ENCODE data around the gene OTUD5. TPM values are rescaled to one million over a fixed set of nuclear protein-coding genes. Genes with fewer than 3 reads are reported as not detected.
A peak's percentile ranks its signal among the peaks of the same experiment; 100 is the strongest.

OTUD5 gene
- polyA plus RNA-seq, 3 donors, result 8.4 to 75.0 (median 12.4) TPM

DNA sequence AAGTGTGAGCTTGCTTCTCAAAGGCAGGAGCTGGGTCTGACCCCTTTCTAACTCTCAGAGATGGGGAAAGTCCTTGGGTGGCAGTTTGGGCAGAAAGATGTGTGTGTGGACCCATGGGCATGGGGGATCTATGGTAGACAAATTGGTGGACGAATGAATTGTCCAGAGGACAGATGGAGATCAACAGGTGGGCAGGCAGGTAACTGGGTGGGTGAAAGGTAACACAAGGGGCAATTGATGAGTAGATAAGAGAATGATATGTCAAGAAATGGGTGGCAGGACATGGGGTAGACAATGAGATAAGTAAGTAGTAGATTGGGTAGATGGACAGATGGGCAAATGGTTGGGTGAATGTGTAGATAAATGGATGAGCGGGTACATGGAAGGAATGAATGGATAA, 17.2 kb upstream of the OTUD5 start:
- Mint-ChIP-seq H3K27ac (peak overlapping the region in 1 of 7 donors; percentile 48), H3K4me3 (no peak overlapping the region), H3K9me3 (no peaks in the 10 kb centered on the region), H3K4me1 (peaks cover 9% of the 10 kb centered on the region), H3K27me3 (ENCODE audit: low read depth in 3 of 3) (peaks cover 2 to 19% (median 11%) of the 10 kb centered on the region in 3 donors), H3K36me3 (peaks cover 40 to 45% of the 10 kb centered on the region in 2 donors)
- H3K79me2 ChIP-seq (ENCODE audit: insufficient read depth, low read length), result no peaks in the 10 kb centered on the region
- no peak overlapping the region for H3K9ac ChIP-seq (ENCODE audit: insufficient read depth, low read length, poor library complexity, severe bottlenecking)
- intact Hi-C loops (cut with micrococcal nuclease), result no loop called here
- H2AFZ ChIP-seq (ENCODE audit: insufficient read depth, low read depth, low read length, poor library complexity, severe bottlenecking), result no peak overlapping the region
- no peak overlapping the region for H3K4me3 ChIP-seq (replicated peaks in 1 of 3; ENCODE audit: low read depth in 2 of 3, low read length in 3 of 3)
- peaks cover 10 to 11% of the 10 kb centered on the region in 2 donors for H3K4me1 ChIP-seq (ENCODE audit: control insufficient read depth in 1 of 2, insufficient read depth in 2 of 2, low read length in 2 of 2)
- 50% methylated on average over 2 of the region's 2 CpGs for WGBS (ENCODE audit: insufficient coverage)
- H3K27ac ChIP-seq (ENCODE audit: low read depth in 1 of 2, low read length in 2 of 2), result no peak overlapping the region
- H3K27me3 ChIP-seq (ENCODE audit: control insufficient read depth in 2 of 2, insufficient read depth in 2 of 2, low read length in 2 of 2), result peaks cover 0 to 8% of the 10 kb centered on the region in 2 donors
- H3K4me2 ChIP-seq (replicated peaks; ENCODE audit: extremely low read depth, low read length, poor library complexity, severe bottlenecking), result no peak overlapping the region
- H3K9me3 ChIP-seq (replicated peaks in 1 of 2; ENCODE audit: control insufficient read depth in 1 of 2, insufficient read depth in 1 of 2, low read length in 2 of 2), result no peaks in the 10 kb centered on the region
- H4K20me1 ChIP-seq (ENCODE audit: insufficient read depth, low read length), result peaks cover 5% of the 10 kb centered on the region
- peaks cover 46 to 50% of the 10 kb centered on the region in 2 donors for H3K36me3 ChIP-seq (replicated peaks in 1 of 2; ENCODE audit: control insufficient read depth in 1 of 2, insufficient read depth in 2 of 2, low read length in 2 of 2)
- DNase-seq, result no peak
- TF ChIP-seq, protein P1, sequence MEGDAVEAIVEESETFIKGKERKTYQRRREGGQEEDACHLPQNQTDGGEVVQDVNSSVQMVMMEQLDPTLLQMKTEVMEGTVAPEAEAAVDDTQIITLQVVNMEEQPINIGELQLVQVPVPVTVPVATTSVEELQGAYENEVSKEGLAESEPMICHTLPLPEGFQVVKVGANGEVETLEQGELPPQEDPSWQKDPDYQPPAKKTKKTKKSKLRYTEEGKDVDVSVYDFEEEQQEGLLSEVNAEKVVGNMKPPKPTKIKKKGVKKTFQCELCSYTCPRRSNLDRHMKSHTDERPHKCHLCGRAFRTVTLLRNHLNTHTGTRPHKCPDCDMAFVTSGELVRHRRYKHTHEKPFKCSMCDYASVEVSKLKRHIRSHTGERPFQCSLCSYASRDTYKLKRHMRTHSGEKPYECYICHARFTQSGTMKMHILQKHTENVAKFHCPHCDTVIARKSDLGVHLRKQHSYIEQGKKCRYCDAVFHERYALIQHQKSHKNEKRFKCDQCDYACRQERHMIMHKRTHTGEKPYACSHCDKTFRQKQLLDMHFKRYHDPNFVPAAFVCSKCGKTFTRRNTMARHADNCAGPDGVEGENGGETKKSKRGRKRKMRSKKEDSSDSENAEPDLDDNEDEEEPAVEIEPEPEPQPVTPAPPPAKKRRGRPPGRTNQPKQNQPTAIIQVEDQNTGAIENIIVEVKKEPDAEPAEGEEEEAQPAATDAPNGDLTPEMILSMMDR (IDR thresholded peaks at IDR 0.05), result no peak

DNA sequence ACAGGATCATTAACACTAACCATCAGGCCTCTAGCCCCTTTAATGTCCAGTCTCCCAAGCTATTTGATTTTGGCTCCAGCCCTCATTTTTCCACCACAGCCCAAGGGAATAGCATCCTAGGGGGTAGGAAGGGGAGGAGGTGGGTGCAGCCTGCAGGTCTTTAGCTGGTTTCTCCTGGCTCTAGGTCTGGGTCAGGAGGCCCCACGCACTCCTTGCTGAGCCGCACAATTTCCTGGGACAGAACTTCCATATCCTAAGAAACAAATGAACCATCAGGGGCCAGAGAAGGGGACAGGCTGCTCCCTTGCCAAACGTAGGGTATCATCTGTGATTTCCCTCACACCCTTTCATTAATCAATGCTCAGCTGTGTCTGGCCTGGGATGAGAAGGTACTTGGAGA, 16.6 kb upstream of the OTUD5 start:
- H3K27ac Mint-ChIP-seq, result no peak overlapping the region
- peaks cover 2 to 19% (median 11%) of the 10 kb centered on the region in 3 donors for H3K27me3 Mint-ChIP-seq (ENCODE audit: low read depth in 3 of 3)
- Histone ChIP-seq H3K36me3 (replicated peaks in 1 of 2; ENCODE audit: control insufficient read depth in 1 of 2, insufficient read depth in 2 of 2, low read length in 2 of 2) (peaks cover 46 to 50% of the 10 kb centered on the region in 2 donors), H3K27me3 (ENCODE audit: control insufficient read depth in 2 of 2, insufficient read depth in 2 of 2, low read length in 2 of 2) (peaks cover 0 to 8% of the 10 kb centered on the region in 2 donors), H3K9ac (ENCODE audit: insufficient read depth, low read length, poor library complexity, severe bottlenecking) (no peak overlapping the region), H4K20me1 (ENCODE audit: insufficient read depth, low read length) (peaks cover 5% of the 10 kb centered on the region), H3K4me3 (replicated peaks in 1 of 3; ENCODE audit: low read depth in 2 of 3, low read length in 3 of 3) (no peak overlapping the region), H3K9me3 (replicated peaks in 1 of 2; ENCODE audit: control insufficient read depth in 1 of 2, insufficient read depth in 1 of 2, low read length in 2 of 2) (no peaks in the 10 kb centered on the region), H2AFZ (ENCODE audit: insufficient read depth, low read depth, low read length, poor library complexity, severe bottlenecking) (no peak overlapping the region), H3K27ac (ENCODE audit: low read depth in 1 of 2, low read length in 2 of 2) (no peak overlapping the region), H3K79me2 (ENCODE audit: insufficient read depth, low read length) (no peaks in the 10 kb centered on the region), H3K4me1 (ENCODE audit: control insufficient read depth in 1 of 2, insufficient read depth in 2 of 2, low read length in 2 of 2) (peaks cover 10 to 11% of the 10 kb centered on the region in 2 donors), H3K4me2 (replicated peaks; ENCODE audit: extremely low read depth, low read length, poor library complexity, severe bottlenecking) (no peak overlapping the region)
- no peaks in the 10 kb centered on the region for H3K9me3 Mint-ChIP-seq
- intact Hi-C loops (cut with micrococcal nuclease), result no loop called here
- H3K4me3 Mint-ChIP-seq, result no peak overlapping the region
- TF ChIP-seq, protein P1 (IDR thresholded peaks at IDR 0.05), result no peak
- WGBS (ENCODE audit: insufficient coverage), result 100% methylated on average over 2 of the region's 3 CpGs
- no peak for DNase-seq
- H3K36me3 Mint-ChIP-seq, result peaks cover 40 to 45% of the 10 kb centered on the region in 2 donors
- peaks cover 9% of the 10 kb centered on the region for H3K4me1 Mint-ChIP-seq

Data from CD14-positive monocyte (primary cell).